Cardiac muscle cell (in vitro differentiated cells and primary cell): ENCODE results near the gene CPB2. TPM values are rescaled to one million over a fixed set of nuclear protein-coding genes. Genes with fewer than 3 reads are reported as not detected.
A peak's percentile ranks its signal among the peaks of the same experiment; 100 is the strongest.

Experiments used
- DNase-seq, 2 donors: peaks; one replicate each; pipeline versions ENCODE4 v3.0.0 to v3.0.0-alpha.2; 2010 to 2017; ENCODE audit warnings: low read depth in 1 of 2, low spot score in 1 of 2
- H3K27ac ChIP-seq: fragments of 200-600 bp; sonication (generic); 2 replicates; pipeline ENCODE4 v1.5.1; 2016
- H3K27me3 ChIP-seq: fragments of 200-600 bp; sonication (generic); 2 replicates; pipeline ENCODE4 v1.6.0; 2016; ENCODE audit warnings: control low read depth
- H3K36me3 ChIP-seq: fragments of 200-600 bp; sonication (generic); 2 replicates; pipeline ENCODE4 v1.5.1; 2016; ENCODE audit warnings: control low read depth
- H3K4me1 ChIP-seq: fragments of 200-600 bp; sonication (generic); 2 replicates; pipeline ENCODE4 v1.8.1; 2017; ENCODE audit warnings: low read depth, mild to moderate bottlenecking, mixed run types
- H3K4me3 ChIP-seq: fragments of 200-600 bp; sonication (generic); 2 replicates; pipeline ENCODE4 v1.5.1; 2016; ENCODE audit warnings: mild to moderate bottlenecking
- H3K9me3 ChIP-seq: fragments of 200-600 bp; sonication (generic); 2 replicates; pipeline ENCODE4 v1.5.1; 2017; ENCODE audit warnings: low read depth, mild to moderate bottlenecking, control low read depth
- CTCF ChIP-seq: IDR thresholded peaks from 2 replicates; pipeline ENCODE4 v1.5.1; 2012; ENCODE audit warnings: low read depth, mild to moderate bottlenecking, low read length
- polyA plus RNA-seq: library from polyadenylated mRNA; unstranded; fragments of >200 nt; fragmentation: Nextera tagmentation; extraction: Ambion mirVana; gene quantifications from 2 replicates; pipeline ENCODE4 v1.2.1, GENCODE V29; 2016
- total RNA-seq: library from RNA; depleted of rRNA; stranded (reverse); fragments of >200 nt; gene quantifications from 2 replicates; pipeline ENCODE4 v1.2.3, GENCODE V29; 2016

CPB2 gene
- total and polyA plus RNA-seq, 2 experiments from 2014 or later = not detected

GRCh38 chr13:46124531-46124966 is 19.7 kb upstream of the CPB2 start:
- Histone ChIP-seq H3K27ac (no peak overlapping the region), H3K4me1 (peaks cover 9% of the 10 kb centered on the region), H3K9me3 (no peaks in the 10 kb centered on the region), H3K36me3 (no peaks in the 10 kb centered on the region), H3K4me3 (no peak overlapping the region), H3K27me3 (no peaks in the 10 kb centered on the region)
- no peak for DNase-seq
- TF ChIP-seq CTCF = no peak

- DNase-seq = no peak
- Histone ChIP-seq H3K4me1 (peaks cover 9% of the 10 kb centered on the region), H3K9me3 (no peaks in the 10 kb centered on the region), H3K27me3 (no peaks in the 10 kb centered on the region), H3K36me3 (no peaks in the 10 kb centered on the region), H3K4me3 (no peak overlapping the region), H3K27ac (no peak overlapping the region)
- TF ChIP-seq CTCF = no peak
These were observed 17.5 kb upstream of the CPB2 start for GRCh38 chr13:46122304-46122703.

DNA sequence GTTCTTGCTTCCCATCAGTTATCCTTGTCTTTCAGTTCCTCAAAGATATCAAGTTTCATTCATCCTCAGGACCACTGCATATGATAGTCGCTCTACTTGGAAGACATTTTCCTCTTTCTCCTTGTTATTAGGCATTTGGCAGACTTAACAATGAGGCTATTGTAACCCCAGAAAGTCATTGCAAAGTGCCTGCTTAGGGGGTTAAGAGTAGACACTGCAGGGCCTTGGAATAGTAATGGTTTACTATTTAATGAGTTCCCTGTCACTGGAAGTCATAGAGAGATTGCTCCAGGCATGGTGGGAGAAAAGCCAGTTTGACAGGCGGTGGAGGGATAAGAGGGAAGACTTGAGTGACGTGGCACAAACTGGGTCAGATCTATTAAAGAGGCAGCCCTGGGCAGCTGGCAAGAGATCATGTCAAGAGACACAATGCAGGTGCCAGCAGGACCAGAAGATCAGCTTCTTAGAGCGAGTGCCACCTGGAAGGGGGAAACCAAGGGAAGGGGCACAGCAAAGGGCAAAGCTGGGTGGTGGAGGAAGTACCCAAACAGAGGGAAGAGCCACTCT is 16.8 kb upstream of the CPB2 start:
- no peak for TF ChIP-seq CTCF
- H3K4me3 ChIP-seq = no peak overlapping the region
- no peaks in the 10 kb centered on the region for H3K36me3 ChIP-seq
- DNase-seq = no peak
- no peaks in the 10 kb centered on the region for H3K27me3 ChIP-seq
- no peaks in the 10 kb centered on the region for H3K9me3 ChIP-seq
- H3K27ac ChIP-seq = no peak overlapping the region
- peaks cover 9% of the 10 kb centered on the region for H3K4me1 ChIP-seq

DNA sequence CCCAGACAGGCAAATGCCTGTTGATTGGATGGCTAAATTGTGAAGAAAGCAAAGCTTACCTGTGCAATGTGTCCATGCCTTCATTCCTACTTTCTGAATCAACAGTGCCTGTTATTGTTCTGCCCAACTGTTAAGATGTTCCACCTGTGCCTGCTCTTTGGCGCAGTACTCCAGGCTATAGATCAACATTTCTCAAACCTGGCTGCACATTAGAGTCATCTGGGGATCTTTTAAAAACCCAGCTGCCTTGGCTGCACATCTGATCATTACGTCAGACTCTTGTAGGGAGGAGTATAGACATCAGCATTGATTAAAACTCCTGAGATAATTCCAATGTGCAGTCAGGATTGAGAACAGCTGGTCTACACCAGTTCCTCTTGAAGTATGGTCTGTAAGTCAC is 16.2 kb upstream of the CPB2 start:
- no peak for DNase-seq
- Histone ChIP-seq H3K36me3 (no peaks in the 10 kb centered on the region), H3K27ac (no peak overlapping the region), H3K4me3 (no peak overlapping the region), H3K4me1 (peaks cover 9% of the 10 kb centered on the region), H3K9me3 (no peaks in the 10 kb centered on the region), H3K27me3 (no peaks in the 10 kb centered on the region)
- TF ChIP-seq CTCF = no peak

GRCh38 chr13:46119883-46120614 is 15.2 kb upstream of the CPB2 start:
- no peak overlapping the region for H3K27ac ChIP-seq
- DNase-seq = peak in 1 of 2 donors; percentile 76
- H3K4me3 ChIP-seq = no peak overlapping the region
- H3K9me3 ChIP-seq = no peaks in the 10 kb centered on the region
- no peaks in the 10 kb centered on the region for H3K27me3 ChIP-seq
- no peak for TF ChIP-seq CTCF
- peaks cover 9% of the 10 kb centered on the region for H3K4me1 ChIP-seq
- H3K36me3 ChIP-seq = no peaks in the 10 kb centered on the region
